VCaP (cell line): ENCODE results near the gene ZBTB4.

ENCODE experiments used
- H3K27ac ChIP-seq: fragments of 450-650 bp; 2 replicates; pipeline ENCODE4 v1.5.1; 2017
- CTCF ChIP-seq: fragments of 450-650 bp; conservative IDR thresholded peaks from 2 replicates; pipeline ENCODE4 v1.5.1; 2017; ENCODE audit warnings: mild to moderate bottlenecking, moderate library complexity

Gene ZBTB4

GRCh38 chr17:7465597-7466275 lies 13.7 kb downstream of the ZBTB4 start:
- no peak for TF ChIP-seq CTCF
- H3K27ac ChIP-seq, result no peak overlapping the region

GRCh38 chr17:7464081-7464480 lies 15.3 kb downstream of the ZBTB4 start:
- no peak overlapping the region for H3K27ac ChIP-seq
- no peak for TF ChIP-seq CTCF

- no peak overlapping the region for H3K27ac ChIP-seq
- TF ChIP-seq CTCF, result no peak
Measured at GRCh38 chr17:7463372-7463846, 16.0 kb downstream of the ZBTB4 start.

GRCh38 chr17:7462474-7463371 lies 16.7 kb downstream of the ZBTB4 start:
- TF ChIP-seq CTCF, result no peak
- no peak overlapping the region for H3K27ac ChIP-seq

- no peak overlapping the region for H3K27ac ChIP-seq
- TF ChIP-seq CTCF, result no peak
Measured at GRCh38 chr17:7460850-7461660, 18.4 kb downstream of the ZBTB4 start.

GRCh38 chr17:7459961-7460545 lies 19.4 kb downstream of the ZBTB4 start:
- no peak overlapping the region for H3K27ac ChIP-seq
- TF ChIP-seq CTCF, result no peak
